SH-SY5Y (cell line): ENCODE measurements around the gene LNP1.

ENCODE experiments used
- GATA2 ChIP-seq: IDR thresholded peaks from 2 replicates; pipeline ENCODE4 v1.6.1; 2011; ENCODE audit warnings: mild to moderate bottlenecking, low read depth, low read length
- GATA3 ChIP-seq: IDR thresholded peaks from 2 replicates; pipeline ENCODE4 v1.6.1; 2011; ENCODE audit warnings: low read depth, mild to moderate bottlenecking, low read length, moderate library complexity

LNP1 gene

GRCh38 chr3:100400780-100401673, at the start of gene LNP1, which contains the start of gene TOMM70:
Gene LNP1 (plus strand): TSS chr3:100401539. CDS start chr3:100429730, 28,191 bp downstream.
Gene TOMM70 (minus strand): TSS chr3:100401089. CDS start chr3:100400949, 140 bp downstream.
- TF ChIP-seq GATA3, result no peak

GRCh38 chr3:100352296-100353231, 48.8 kb upstream of the LNP1 start:
- TF ChIP-seq GATA2, result no peak
- no peak for TF ChIP-seq GATA3

GRCh38 chr3:100354850-100355249, 46.5 kb upstream of the LNP1 start:
- TF ChIP-seq GATA3, result no peak
- TF ChIP-seq GATA2, result no peak

- TF ChIP-seq GATA3 (no peak), GATA2 (no peak)
These were observed 42.9 kb upstream of the LNP1 start for GRCh38 chr3:100358413-100358812.

GRCh38 chr3:100359035-100359434, 42.3 kb upstream of the LNP1 start:
- TF ChIP-seq GATA3 (no peak), GATA2 (no peak)

GRCh38 chr3:100360757-100361496, 40.4 kb upstream of the LNP1 start:
- no peak for TF ChIP-seq GATA2
- no peak for TF ChIP-seq GATA3

- TF ChIP-seq GATA2, result no peak
- TF ChIP-seq GATA3, result no peak
These were observed 39.4 kb upstream of the LNP1 start for GRCh38 chr3:100361897-100362296.

- TF ChIP-seq GATA3 (no peak), GATA2 (no peak)
These were observed 36.9 kb upstream of the LNP1 start for GRCh38 chr3:100364421-100364820.

- TF ChIP-seq GATA3 (no peak), GATA2 (no peak)
These were observed 34.9 kb upstream of the LNP1 start for GRCh38 chr3:100366424-100366823.

- TF ChIP-seq GATA2, result no peak
These were observed 32.9 kb upstream of the LNP1 start for GRCh38 chr3:100368441-100368840.

- TF ChIP-seq GATA3, result no peak
- no peak for TF ChIP-seq GATA2
These were observed 30.6 kb upstream of the LNP1 start for GRCh38 chr3:100370756-100371155.

- TF ChIP-seq GATA2, result no peak
- TF ChIP-seq GATA3, result no peak
These were observed 26.8 kb upstream of the LNP1 start for GRCh38 chr3:100374521-100374920.

GRCh38 chr3:100376301-100376700, 25.0 kb upstream of the LNP1 start:
- TF ChIP-seq GATA2, result no peak
- TF ChIP-seq GATA3, result no peak

- TF ChIP-seq GATA3 (no peak), GATA2 (no peak)
These were observed 16.4 kb upstream of the LNP1 start for GRCh38 chr3:100384733-100385525.
